ENCODE data around the gene KCNK3. TPM values are rescaled to one million over a fixed set of nuclear protein-coding genes. Genes with fewer than 3 reads are reported as not detected.
"Not testable (repeated sequence)": the region's sequence is repeated elsewhere in the genome, so short reads cannot be mapped to it uniquely, and the experiment has no call there.

Gene KCNK3
- 9.1 TPM for total RNA-seq

DNA sequence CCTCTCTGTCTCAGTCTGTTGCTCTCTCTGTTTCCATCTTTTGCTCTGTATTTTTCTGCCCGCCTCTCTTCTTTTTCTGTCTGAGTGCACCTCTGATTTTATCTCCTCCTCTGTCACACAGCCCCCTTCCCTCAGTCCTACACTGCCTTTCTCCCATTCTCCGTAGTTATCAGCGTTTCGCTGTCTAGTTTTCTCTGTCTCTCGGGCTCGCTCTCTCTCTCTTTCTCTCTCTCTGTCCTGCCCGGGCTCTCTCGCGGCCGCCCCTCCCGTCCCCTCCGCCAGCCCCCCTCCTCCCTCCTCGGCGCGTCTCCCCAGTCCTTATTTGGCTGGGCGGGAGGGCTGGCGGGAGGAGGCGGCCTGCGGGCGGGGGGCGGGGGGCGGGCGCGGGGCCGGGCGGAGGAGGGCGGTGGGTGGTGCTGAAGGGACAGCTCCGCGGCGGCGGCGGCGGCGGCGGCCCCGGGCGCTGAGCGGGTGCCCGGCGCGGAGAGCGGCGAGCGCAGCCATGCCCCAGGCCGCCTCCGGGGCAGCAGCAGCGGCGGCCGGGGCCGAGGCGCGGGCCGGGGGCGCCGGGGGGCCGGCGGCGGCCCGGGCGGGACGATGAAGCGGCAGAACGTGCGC, at the start of gene KCNK3:
Gene KCNK3, plus strand, starts transcription at position 444 of the 618 bp plus-strand sequence. Its CDS starts 154 bp downstream, at position 598.
- DNase-seq (ENCODE audit: low spot score), result peak; percentile 42

DNA sequence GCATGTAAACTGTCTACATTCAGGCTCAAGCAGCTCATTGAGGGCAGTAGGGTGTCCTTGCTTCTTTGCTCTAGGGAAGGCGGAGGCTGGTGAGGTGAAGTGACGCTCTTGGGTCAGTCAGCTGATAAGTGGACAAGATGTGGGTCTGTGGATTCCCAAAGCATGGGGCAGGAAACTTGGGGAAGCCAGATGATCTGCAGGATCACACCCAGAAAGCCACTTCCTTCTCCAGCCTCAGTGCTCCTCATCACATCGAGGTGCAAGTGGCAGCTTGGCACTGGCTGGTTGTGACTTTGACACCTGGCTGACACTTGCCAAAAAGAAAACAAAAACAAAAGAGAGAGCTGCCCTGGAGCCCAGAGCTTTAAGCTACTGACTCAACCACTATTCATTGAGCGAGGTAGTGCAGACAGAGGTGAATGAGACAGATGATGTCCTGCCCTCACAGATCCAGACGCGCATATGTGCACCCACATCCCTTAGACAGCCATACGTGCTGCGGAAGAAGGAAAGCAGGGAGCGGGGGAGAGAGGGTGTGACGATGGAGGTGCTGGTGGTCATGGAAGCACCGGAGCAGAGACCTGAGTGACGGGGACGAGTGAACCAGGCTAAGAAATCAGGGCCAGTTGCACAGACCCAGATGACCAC, 48.2 kb upstream of the KCNK3 start:
- DNase-seq (ENCODE audit: low spot score), result no peak

DNA sequence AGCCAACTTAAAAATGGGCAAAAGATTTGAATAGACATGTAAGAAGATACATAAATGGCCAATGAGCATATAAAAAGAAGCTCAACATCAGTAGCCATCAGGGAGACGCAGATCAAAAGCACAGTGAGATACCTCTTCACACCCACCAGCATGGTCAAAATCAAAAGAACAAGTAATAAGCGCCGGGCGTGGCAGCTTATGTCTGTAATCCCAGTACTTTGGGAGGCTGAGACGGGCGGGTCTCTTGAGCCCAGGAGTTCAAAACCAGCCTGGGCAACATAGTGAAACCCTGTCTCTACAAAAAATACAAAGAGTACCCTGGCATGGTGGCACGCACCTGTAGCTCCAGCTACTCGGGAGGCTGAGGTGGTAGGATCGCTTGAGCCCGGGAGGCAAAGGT, 46.8 kb upstream of the KCNK3 start:
- DNase-seq (ENCODE audit: low spot score), result no peak

DNA sequence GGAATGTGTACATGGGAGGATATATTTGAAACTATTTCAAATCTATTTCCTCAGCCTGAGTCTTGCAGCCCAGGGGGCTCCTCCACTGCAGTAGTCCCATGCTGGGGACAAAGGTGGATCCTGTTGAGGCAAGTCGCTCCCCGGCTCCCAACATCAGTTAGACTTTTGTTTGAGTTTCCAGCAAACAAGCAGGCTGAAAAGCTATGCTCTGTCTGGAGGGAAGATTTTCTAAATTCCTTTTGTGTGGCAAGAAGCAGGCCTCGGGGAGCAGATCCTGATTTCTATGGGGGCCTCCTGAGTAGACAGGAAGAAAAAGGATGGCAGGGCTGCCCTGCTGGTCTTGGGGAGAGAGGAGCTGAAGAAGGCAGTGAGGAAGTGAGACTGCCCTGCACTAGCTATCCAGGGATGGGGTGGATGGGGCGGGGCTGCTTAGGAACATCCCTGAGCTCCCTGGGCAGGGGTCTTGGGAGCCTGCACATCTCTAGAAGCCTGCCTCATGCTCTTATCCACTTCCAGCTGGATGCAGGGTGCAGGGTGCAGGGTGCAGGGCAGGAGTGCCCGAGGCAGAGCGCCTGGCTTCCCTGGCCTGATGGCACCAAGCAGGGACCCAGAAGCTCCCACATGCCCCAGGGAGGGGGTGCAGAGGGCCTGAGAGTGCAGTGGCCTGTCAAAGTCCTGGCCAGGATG, 45.4 kb upstream of the KCNK3 start:
- DNase-seq (ENCODE audit: low spot score), result no peak

DNA sequence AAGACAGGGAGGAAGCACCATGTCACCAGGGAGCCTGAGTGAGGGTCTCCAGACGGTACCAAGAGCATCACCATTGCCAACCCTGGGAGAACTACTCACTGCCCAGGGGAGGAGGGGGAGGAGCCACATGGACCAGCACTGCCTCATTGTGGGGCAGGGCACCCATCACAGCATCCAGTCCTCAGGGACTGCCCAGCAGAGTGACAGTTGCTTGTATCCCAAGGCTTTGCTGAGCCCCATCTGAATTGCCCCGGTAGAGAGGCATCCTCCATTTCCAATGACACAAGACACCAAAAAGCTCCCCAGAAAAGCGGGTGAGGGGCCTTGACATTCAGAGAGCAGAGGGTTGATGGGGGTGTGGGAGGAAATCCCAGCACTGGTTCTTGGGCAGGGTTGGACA, 44.5 kb upstream of the KCNK3 start:
- DNase-seq (ENCODE audit: low spot score), result no peak

DNA sequence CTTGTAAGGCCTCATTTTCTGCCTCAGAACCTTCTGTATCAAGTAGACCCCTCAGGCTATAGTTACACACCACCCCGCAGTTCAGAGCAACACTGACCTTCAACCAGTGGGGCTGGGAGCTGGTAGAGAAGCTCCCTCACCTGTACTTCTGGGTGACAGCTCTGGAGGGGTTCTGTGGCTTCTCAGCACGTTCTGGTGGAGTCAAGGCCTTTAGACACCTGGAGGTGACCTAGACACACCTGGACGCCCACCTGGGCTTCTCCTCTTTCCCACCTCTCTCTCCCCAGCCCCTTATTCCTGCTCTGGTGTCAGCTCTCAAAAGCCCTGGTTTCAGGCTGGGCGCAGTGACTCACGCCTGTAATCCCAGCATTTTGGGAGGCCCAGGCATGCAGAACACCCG, 44.0 kb upstream of the KCNK3 start:
- no peak for DNase-seq (ENCODE audit: low spot score)

DNA sequence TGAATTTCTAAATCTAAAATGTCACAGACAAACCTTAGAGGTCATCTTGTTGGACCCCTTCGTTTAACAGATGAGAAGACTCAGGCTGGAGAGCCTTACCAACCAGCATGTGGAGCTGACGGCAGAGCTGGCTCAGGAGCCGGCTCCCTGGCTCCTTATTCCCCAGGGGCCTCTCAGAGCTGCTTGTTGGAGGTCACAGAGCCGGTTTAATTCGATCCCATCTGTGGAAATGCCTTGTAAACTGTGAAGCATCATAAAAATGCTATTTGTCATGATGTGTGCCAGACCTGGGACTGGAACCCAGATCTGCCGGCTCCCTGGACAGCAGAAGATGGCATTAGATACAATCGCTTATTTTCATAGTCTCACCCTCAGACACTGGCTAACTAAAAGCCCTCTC, 43.2 kb upstream of the KCNK3 start:
- DNase-seq (ENCODE audit: low spot score), result no peak

DNA sequence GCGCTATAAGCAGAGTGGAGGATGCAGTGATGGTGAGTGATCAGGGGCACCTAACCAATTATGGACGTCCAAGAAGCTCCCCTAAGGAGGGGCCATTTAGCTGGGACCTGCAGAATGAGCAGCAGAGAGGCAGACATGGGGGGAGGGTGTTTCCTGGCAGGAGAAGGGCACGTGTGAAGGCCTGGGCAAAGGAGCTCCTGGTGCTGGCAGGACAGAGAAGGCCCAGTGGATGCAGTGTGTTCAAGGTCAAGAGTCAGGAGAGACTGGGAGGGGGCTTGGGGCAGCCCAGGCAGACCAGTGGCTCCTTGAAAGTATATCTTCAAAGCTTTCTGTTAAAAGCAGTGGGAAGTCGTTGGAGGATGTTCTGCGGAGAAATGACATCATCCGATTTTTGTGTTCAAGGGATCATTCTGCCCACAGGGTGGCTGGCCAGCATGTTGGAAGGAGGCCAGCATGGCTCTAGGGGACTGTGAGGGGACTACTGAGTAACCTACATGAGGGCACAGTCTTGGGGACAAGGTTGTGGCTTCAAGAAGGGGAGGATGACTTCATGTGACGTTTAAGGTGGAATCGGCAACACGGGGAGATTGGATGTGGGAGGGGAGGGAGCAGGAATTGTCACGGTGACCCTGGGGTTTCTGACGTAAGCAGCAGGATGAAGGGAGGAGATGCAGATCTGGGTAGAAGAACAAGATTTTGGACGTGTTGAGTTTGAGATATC, 42.4 kb upstream of the KCNK3 start:
- DNase-seq (ENCODE audit: low spot score), result no peak

DNA sequence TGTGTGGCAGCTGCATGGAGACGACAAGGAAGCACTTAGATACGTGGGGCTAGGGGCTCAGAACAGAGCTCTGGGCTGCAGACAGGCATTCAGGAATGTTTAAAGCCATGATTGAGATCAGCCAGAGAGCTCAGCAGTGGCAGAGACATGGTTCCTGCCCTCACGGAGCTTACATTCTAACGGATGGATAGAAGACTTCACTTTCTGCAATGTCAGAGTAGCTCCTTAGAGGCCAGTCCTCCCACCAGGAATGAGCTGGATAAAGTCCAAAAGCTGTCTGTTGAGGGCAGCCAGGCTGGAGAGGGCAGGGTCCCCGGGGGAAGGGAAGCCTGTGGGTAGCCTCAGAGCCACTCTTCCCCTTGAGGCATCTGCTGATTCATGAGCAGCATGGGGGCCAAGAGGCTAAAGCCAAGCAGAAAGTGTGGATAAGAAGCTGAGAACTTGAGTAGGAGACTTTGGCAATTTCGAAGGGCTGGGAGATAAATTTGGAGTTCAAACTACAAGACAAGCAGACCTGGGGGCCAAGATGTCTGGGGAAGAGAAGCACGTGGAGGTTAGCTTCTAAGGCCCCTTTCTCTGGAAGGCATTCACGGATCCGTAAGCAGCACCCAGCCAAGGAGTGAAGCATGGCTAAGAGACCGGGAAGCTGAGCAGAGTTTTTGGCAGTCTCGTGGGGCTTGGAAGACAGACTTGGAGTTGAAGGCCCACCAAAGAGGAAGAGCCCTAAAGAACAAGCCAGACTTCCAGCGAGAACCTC, 41.6 kb upstream of the KCNK3 start:
- no peak for DNase-seq (ENCODE audit: low spot score)

DNA sequence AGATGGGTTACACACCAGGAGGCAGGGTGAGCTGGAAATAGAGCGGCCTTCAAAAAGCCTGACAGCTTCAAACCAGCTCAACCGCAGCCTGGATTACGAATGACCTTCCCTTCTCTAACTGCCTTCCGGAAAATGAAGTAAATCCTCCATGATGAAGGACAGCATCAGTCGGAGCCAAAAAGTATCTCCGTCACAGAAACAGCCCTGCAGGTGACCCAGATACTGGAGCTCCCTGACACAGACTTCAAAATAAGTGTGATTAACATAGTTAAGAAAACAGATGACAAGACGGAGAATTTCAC, 41.1 kb upstream of the KCNK3 start:
- no peak for DNase-seq (ENCODE audit: low spot score)

DNA sequence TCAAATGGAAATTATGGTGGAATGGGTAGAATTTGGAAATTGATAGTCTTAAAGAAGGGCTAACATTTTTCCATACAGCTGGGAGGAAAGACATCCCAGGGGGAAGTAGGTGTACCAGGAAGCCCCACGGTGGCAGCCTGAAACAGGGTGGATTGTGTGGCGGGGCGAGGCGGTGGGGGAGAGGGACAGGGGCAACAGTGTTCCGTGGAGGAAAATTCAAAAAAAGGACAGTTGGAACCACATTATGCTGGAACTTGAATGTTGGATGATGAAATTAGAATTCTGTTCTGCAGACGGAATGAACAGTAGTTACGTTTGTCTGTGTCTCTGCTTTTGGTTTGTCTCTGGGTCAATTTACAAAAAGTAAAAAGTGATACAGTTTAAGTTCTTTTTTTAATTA, 40.7 kb upstream of the KCNK3 start:
- DNase-seq (ENCODE audit: low spot score), result no peak

DNA sequence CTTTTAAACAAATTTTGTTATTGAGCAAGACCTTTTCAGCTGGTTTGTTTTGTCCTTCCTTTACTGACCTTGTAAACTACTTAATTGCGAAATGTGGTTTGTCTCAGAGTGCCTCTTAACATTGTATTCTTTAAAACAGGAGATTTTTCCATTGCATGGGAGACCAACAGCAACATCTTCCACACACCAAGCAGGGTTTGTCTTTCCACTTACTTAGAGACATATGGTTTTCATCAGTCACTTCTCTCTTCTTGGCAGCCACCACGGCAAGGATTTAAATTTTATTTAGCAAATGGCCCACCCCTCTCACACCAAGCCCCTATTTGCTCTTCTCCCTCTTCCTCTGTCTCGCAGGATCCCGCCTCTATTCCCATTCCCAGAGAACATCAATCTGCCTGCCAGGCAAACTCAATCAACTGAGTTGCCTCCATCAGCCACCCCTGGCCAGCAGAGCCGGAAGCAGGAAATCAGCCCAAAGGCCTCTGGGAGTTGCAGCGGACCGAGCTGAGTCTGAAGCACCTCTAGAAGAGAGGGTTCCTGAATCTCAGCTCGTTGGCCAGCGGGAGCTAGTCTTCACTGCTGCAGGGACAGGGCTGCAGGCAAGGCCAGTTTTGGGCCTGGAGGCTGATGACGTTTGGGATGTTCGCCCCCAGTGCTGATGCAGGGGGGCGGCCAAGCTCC, 40.0 kb upstream of the KCNK3 start:
- peak; percentile 20 for DNase-seq (ENCODE audit: low spot score)

DNA sequence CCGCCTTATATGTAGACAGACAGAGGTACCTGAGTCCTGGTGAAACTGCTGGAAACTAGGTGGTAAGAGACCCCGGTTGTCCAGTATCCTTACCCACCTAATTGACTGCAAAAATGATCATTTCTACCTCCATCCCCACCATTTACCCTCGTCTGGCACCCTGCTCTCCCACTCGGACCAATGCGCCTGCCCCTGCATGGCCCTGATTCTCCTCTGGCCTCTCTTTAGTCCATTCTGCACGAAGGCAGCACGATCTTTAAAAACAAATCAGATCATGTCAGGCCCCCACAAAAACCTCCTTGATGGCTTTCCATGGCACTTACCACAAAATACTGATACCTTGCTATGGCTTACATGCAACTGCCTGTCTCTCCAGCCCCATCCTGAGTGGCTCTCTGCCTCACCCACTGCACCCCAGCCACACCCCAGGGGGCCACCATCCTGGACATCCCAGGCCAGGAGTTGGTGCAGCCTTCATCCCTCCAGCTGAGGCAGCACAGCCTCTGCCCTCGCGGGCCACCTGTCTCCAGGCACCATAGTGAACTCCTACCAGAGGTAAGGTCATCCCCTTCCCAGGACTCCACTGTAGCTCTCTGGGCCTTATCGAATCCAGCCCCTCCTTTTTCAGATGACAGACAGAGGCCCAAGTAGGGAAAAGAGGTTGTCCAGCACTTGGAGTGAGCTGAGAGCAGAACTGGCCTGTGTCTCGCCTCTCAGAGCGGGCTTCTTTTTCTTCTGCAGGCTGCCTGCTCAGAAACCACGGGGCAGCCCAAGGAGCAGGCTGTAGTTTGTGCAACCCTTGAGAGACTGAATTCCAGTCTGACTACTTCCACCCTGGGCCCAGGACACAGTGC, 39.1 kb upstream of the KCNK3 start:
- no peak for DNase-seq (ENCODE audit: low spot score)

DNA sequence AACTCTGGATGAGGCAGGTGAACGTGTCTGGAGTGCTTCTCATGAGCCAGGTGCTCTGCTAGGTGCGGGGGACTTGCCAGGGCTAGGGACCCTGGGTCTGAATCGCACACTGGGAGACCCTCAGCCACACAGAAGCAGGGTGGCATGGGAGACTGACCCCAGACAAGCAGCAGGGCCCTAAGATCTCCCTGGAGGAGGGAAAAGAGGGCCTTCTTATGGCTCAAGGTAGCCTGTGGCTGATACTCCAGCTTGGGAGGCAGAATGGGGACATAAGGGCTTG, 38.5 kb upstream of the KCNK3 start:
- no peak for DNase-seq (ENCODE audit: low spot score)

DNA sequence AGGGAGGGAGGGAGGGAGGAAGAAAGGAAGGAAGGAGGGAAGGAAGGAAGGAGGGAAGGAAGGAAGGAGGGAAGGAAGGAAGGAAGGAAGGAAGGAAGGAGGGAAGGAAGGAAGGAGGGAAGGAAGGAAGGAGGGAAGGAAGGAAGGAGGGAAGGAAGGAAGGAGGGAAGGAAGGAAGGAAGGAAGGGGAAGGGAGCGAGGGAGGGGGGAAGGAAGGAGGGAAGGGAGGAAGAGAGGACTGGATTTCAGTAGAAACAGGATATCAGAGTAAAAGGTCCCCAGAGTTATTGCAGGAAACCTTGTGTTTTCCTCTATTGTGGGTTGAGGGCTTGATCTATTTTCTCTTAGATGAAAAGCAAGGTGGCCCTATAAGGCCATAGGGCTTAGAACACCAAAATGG, 37.4 kb upstream of the KCNK3 start:
- not testable (repeated sequence) for DNase-seq (ENCODE audit: low spot score)

DNA sequence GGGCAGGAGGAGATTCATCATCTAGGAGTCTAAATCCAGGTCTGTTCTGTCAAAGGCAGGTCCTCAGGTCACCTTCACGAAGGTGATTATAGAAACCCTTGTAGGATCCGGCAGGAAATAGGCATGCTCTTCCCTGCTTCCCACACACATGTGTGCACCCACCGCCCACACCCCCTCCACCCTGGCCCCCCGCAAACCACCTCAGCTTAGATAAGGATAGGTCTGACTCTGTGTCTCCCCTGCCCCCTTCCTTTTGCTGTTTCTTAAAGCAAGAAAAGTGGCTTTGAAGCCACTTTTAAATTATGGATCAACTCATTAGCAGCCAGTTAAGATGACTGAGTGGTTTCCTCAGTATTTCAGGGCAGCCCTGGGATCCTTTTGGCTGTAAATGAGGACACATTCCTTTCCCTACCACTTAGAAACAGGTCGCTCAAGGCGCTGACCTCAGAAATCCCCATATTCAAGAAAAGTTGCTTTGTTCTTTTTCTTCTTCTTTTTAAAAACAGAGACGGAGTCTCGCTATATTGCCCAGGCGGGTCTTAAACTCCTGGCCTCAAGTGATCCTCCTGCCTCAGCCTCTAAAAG, 36.8 kb upstream of the KCNK3 start:
- DNase-seq (ENCODE audit: low spot score), result no peak

DNA sequence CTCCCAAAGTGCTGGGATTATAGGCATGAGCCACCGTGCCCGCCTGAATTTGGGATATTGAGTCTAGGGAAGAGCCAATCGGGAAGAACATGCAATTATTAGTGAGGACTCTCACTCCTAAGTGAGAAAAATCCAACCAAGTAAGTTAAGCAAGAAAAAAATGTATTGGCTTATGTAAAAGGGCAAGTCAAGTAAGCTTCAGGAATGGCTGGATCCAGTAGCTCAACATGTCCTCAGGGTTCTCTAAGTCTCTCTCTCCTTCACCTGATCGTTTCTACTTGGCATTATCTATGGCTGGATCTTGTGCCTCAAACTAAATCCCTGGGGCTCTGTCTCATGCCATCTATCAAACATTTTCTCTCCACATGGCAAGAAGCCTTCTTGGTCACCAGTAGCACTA, 35.3 kb upstream of the KCNK3 start:
- DNase-seq (ENCODE audit: low spot score), result no peak

DNA sequence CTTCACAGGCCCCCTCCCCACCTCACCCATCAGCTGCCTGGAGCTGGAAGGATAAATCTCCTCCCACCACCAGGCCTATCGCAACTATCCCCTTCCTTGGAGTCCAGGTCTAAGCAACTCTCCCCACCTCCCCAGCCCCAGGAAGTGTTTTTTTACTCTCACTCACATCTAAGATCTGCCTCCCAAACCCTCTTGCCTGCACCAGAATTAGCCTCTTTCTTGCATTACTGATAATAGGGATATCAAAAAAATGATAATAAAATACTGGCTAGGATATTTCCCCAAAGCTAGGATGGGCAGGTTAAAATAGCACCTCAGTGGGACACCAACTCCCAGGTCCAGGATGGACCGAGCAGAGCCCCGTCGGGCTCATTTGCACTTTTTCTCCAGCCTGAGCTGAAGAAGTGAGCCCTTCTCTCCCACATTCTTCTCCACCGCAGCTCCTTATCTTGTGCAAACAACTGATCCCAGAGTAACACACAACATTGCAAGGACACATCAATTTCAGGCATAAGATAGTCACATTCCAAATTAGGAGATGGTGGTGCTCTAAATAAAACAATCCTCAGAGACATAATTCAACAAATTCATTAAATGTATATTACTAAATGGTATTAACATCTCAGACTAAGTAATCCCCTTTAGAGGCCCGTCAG, 33.7 kb upstream of the KCNK3 start:
- no peak for DNase-seq (ENCODE audit: low spot score)

DNA sequence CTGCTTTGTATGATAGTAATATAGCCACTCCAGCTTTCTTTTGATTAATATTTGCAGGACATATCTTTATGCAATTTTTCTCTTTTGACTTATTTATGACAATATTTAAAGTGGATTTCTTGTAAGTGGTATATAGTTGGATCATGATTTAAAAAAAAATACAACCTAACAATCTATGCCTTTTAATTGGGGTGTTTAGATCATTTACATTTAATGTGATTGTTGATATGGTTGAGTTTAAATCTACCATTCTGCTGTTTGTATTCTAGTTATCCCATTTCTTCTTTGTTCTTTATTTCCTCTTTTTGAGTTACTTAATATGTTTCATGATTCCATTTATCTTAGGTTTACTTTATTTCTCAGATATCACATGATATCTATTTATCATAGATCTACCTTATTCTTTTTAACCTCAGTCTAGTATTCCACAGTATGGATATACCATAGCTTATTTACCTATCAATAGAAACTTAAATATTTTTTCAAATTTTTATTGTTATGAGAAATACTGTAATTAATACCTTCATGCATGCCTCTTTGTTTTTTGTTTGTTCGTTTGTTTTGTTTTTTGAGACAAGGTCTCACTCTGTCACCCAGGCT, 32.1 kb upstream of the KCNK3 start:
- no peak for DNase-seq (ENCODE audit: low spot score)

All from mucosa of gallbladder (tissue), 1 donor.